Cardiac muscle cell (in vitro differentiated cells and primary cell): Measurements from ENCODE around the gene ALDOA. TPM values are rescaled to one million over a fixed set of nuclear protein-coding genes. Genes with fewer than 3 reads are reported as not detected.

Source experiments
- DNase-seq, 2 donors: peaks; one replicate each; pipeline versions ENCODE4 v3.0.0 to v3.0.0-alpha.2; 2010 to 2017; ENCODE audit warnings: low read depth in 1 of 2, low spot score in 1 of 2
- H3K27ac ChIP-seq: fragments of 200-600 bp; sonication (generic); 2 replicates; pipeline ENCODE4 v1.5.1; 2016
- H3K27me3 ChIP-seq: fragments of 200-600 bp; sonication (generic); 2 replicates; pipeline ENCODE4 v1.6.0; 2016; ENCODE audit warnings: control low read depth
- H3K36me3 ChIP-seq: fragments of 200-600 bp; sonication (generic); 2 replicates; pipeline ENCODE4 v1.5.1; 2016; ENCODE audit warnings: control low read depth
- H3K4me1 ChIP-seq: fragments of 200-600 bp; sonication (generic); 2 replicates; pipeline ENCODE4 v1.8.1; 2017; ENCODE audit warnings: low read depth, mild to moderate bottlenecking, mixed run types
- H3K4me3 ChIP-seq: fragments of 200-600 bp; sonication (generic); 2 replicates; pipeline ENCODE4 v1.5.1; 2016; ENCODE audit warnings: mild to moderate bottlenecking
- H3K9me3 ChIP-seq: fragments of 200-600 bp; sonication (generic); 2 replicates; pipeline ENCODE4 v1.5.1; 2017; ENCODE audit warnings: low read depth, mild to moderate bottlenecking, control low read depth
- polyA plus RNA-seq: library from polyadenylated mRNA; unstranded; fragments of >200 nt; fragmentation: Nextera tagmentation; extraction: Ambion mirVana; gene quantifications from 2 replicates; pipeline ENCODE4 v1.2.1, GENCODE V29; 2016
- total RNA-seq: library from RNA; depleted of rRNA; stranded (reverse); fragments of >200 nt; gene quantifications from 2 replicates; pipeline ENCODE4 v1.2.3, GENCODE V29; 2016
- TF ChIP-seq, protein P1 (sequence below): IDR thresholded peaks from 2 replicates; pipeline ENCODE4 v1.5.1; 2012; ENCODE audit warnings: low read depth, mild to moderate bottlenecking, low read length

The ALDOA gene
- total and polyA plus RNA-seq, 2 experiments from 2014 or later, result 3,852 to 6,816 TPM

DNA sequence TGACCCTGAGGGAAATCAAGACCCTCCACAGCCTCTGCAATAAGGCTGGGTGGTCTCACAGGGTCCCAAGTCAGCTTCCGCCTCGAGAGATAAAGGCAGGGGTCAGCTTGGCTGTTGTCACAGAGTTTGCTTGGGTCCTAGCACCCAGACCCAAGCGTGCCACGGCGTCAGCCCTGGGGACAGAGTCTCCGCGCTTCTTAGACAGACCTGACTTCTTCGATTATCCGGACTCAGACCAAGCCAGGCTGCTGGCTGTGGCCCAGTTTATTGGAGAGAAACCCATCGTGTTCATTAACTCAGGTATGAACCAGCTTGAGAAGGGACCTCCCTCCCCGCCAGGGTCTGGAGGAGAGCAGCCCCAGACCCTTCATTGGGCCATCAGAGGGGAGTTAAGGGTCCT, 42.0 kb upstream of the ALDOA start:
- Histone ChIP-seq H3K4me3 (no peak overlapping the region), H3K27ac (no peak overlapping the region), H3K36me3 (no peaks in the 10 kb centered on the region), H3K27me3 (no peaks in the 10 kb centered on the region), H3K4me1 (no peaks in the 10 kb centered on the region), H3K9me3 (no peaks in the 10 kb centered on the region)
- no peak for DNase-seq
- TF ChIP-seq, protein P1, sequence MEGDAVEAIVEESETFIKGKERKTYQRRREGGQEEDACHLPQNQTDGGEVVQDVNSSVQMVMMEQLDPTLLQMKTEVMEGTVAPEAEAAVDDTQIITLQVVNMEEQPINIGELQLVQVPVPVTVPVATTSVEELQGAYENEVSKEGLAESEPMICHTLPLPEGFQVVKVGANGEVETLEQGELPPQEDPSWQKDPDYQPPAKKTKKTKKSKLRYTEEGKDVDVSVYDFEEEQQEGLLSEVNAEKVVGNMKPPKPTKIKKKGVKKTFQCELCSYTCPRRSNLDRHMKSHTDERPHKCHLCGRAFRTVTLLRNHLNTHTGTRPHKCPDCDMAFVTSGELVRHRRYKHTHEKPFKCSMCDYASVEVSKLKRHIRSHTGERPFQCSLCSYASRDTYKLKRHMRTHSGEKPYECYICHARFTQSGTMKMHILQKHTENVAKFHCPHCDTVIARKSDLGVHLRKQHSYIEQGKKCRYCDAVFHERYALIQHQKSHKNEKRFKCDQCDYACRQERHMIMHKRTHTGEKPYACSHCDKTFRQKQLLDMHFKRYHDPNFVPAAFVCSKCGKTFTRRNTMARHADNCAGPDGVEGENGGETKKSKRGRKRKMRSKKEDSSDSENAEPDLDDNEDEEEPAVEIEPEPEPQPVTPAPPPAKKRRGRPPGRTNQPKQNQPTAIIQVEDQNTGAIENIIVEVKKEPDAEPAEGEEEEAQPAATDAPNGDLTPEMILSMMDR, result no peak

DNA sequence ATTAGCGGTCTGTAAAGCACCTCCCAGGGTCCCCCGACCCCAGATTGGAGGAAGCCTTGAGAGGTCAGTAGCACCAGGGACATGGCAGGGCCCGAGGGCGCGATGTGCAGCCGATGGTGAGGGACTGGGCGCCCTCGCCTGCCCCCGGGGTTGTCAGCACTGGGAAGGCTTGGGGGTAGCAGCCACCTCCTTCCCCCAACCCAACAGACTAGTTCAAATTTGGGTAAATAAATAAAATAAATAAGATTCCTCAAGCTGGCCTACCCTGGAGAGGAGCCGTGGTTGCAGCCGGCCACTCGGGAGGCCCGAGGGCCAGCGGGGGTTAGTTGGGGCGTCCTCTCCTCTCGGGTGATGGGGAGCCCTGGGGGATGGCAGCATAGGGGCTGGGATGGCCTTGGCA, 41.1 kb upstream of the ALDOA start:
- no peak for DNase-seq
- no peak overlapping the region for H3K27ac ChIP-seq
- peaks cover under 1% of the 10 kb centered on the region for H3K27me3 ChIP-seq
- no peaks in the 10 kb centered on the region for H3K9me3 ChIP-seq
- H3K4me3 ChIP-seq, result no peak overlapping the region
- H3K4me1 ChIP-seq, result no peaks in the 10 kb centered on the region
- TF ChIP-seq, protein P1, result no peak
- H3K36me3 ChIP-seq, result no peaks in the 10 kb centered on the region

DNA sequence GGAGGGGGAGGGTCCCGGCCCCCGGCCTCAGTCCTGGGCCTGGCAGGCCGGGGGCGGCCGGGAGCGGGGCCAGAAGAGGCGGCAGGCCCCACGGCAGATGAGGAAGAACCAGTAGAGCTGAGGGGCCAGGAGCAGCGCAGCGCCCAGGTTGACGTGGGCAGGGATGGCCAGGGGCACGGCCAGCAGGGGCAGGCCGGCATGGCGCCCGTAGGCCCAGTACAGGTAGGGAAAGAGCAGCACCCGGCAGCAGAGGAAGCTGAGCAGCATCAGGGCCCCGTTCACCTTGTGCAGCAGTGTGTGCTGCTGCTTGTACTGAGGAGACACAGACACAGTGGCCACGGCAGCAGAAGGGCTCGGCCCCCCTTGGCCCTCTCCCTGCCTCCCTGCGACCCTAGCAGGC, 40.4 kb upstream of the ALDOA start:
- peaks cover 7% of the 10 kb centered on the region for H3K27me3 ChIP-seq
- no peak overlapping the region for H3K4me3 ChIP-seq
- no peak overlapping the region for H3K27ac ChIP-seq
- no peak for DNase-seq
- TF ChIP-seq, protein P1, result no peak
- no peaks in the 10 kb centered on the region for H3K36me3 ChIP-seq
- no peaks in the 10 kb centered on the region for H3K9me3 ChIP-seq
- H3K4me1 ChIP-seq, result no peaks in the 10 kb centered on the region

DNA sequence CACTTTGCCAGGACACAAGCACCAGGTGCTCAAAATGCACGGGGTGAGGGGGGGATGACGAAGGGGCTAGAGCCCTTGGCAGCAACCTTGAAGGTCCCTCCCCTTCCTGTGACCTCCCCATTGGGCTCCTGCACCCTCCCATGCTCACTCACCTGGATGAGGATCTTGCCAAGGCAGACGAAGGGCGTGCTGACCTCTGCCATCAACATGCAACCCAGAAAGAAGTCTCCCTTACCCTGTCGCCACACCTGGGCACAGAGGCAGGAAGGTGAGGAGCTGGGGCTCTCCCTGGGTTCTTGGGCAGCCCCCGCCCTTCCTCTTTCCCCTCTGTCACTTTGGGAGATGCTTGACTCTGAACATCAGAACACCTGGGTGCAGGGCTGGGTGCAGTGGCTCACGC, 40.0 kb upstream of the ALDOA start:
- H3K27ac ChIP-seq, result no peak overlapping the region
- H3K4me3 ChIP-seq, result no peak overlapping the region
- H3K4me1 ChIP-seq, result no peaks in the 10 kb centered on the region
- TF ChIP-seq, protein P1, result no peak
- DNase-seq, result no peak
- H3K27me3 ChIP-seq, result peaks cover 11% of the 10 kb centered on the region
- H3K36me3 ChIP-seq, result no peaks in the 10 kb centered on the region
- H3K9me3 ChIP-seq, result no peaks in the 10 kb centered on the region

DNA sequence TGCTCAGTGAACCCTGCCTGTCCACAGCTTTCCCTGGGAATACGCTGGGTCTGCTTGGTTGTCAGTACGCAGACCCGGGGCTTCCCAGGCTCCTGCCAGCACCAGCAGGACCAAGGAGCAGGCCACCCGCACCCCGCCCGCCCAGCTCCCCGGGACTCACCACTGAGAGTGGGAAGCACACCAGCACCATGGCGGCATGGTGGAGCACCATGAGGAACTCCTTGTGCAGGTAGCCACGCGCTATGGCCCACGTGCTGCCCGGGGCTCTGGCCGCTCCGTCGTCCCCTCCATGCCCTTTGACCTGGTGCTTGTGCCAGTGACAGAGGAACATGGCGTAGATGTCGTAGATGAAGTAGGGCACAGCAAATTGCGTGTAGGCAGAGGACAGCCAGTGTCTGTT, 39.1 kb upstream of the ALDOA start:
- no peak overlapping the region for H3K4me3 ChIP-seq
- no peaks in the 10 kb centered on the region for H3K4me1 ChIP-seq
- peaks cover 20% of the 10 kb centered on the region for H3K27me3 ChIP-seq
- no peaks in the 10 kb centered on the region for H3K36me3 ChIP-seq
- H3K9me3 ChIP-seq, result no peaks in the 10 kb centered on the region
- no peak for DNase-seq
- no peak overlapping the region for H3K27ac ChIP-seq
- TF ChIP-seq, protein P1, result no peak
